NOMO-1 treated with DMSO at 0.1 percent for 48 hours (cell line): ENCODE measurements around the gene MOCS2.

Source experiments
- DNase-seq: peaks from one replicate; lab custom pipeline; 2025; ENCODE audit not compliant: unreplicated experiment; lab: John Stamatoyannopoulos, UW

The MOCS2 gene

GRCh38 chr5:53055365-53055764 lies 54.2 kb downstream of the MOCS2 start:
- no peak for DNase-seq

- no peak for DNase-seq
Observed at GRCh38 chr5:53053364-53053763, 56.2 kb downstream of the MOCS2 start.

- DNase-seq = no peak
Observed at GRCh38 chr5:53052499-53052898, 57.1 kb downstream of the MOCS2 start.

DNA sequence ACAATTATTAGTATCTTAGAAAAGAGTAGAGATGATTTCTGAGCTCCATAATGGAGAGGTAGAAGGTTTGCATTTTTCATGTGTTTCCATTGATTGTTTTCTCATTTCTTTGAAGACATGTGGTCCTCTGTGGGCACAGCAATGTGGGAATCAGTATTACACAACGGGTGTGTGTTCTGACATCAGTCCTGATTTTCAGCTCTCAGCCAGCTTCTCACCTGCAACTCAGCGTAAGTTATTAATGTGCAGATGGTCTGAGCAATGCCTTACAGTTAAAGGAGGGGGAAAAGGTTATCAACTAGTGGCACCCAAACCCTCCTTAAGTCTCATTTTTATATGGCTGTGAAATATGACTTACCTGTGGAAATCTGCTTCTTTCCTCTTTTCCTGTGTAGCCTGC lies 61.3 kb downstream of the MOCS2 start:
- no peak for DNase-seq
